ENCODE data around the gene TPPP2. TPM values are rescaled to one million over a fixed set of nuclear protein-coding genes. Genes with fewer than 3 reads are reported as not detected.

TPPP2 gene
- total RNA-seq, 6 donors from 2014 or later = not detected

- peaks cover 39 to 52% (median 49%) of the 10 kb centered on the region in 4 donors for H3K36me3 ChIP-seq
- no peaks in the 10 kb centered on the region for H3K27me3 ChIP-seq
- WGBS, 2 donors = 75 to 80% methylated on average over 4 of the region's 4 CpGs
- no peak overlapping the region for H3K27ac ChIP-seq
- ATAC-seq (ENCODE audit: low FRiP score in 2 of 2) (no peak), DNase-seq (no peak)
- TF ChIP-seq CTCF (IDR thresholded peaks at IDR 0.05) = no peak
- TF ChIP-seq POLR2AphosphoS5 (IDR thresholded peaks at IDR 0.05) = no peak
- TF ChIP-seq POLR2A (IDR thresholded peaks at IDR 0.05) = no peak
- TF ChIP-seq EP300 (IDR thresholded peaks at IDR 0.05) = no peak
- H3K9me3 ChIP-seq = no peaks in the 10 kb centered on the region
- no peak overlapping the region for H3K4me3 ChIP-seq
- peaks cover 0 to 2% (median 0%) of the 10 kb centered on the region in 4 donors for H3K4me1 ChIP-seq
Observed at GRCh38 chr14:20997115-20997514, 32.9 kb upstream of the TPPP2 start.

GRCh38 chr14:20997564-20997963 lies 32.5 kb upstream of the TPPP2 start:
- DNase-seq = no peak
- no peaks in the 10 kb centered on the region for H3K9me3 ChIP-seq
- H3K4me3 ChIP-seq = no peak overlapping the region
- H3K27me3 ChIP-seq = no peaks in the 10 kb centered on the region
- H3K4me1 ChIP-seq = no peaks in the 10 kb centered on the region
- no peak overlapping the region for H3K27ac ChIP-seq
- no peak for ATAC-seq (ENCODE audit: low FRiP score in 2 of 2)
- H3K36me3 ChIP-seq = peaks cover 34 to 47% (median 45%) of the 10 kb centered on the region in 4 donors
- TF ChIP-seq CTCF (IDR thresholded peaks at IDR 0.05) (no peak), EP300 (IDR thresholded peaks at IDR 0.05) (no peak), POLR2A (IDR thresholded peaks at IDR 0.05) (no peak), POLR2AphosphoS5 (IDR thresholded peaks at IDR 0.05) (no peak)
- WGBS, 2 donors = 67 to 82% methylated on average over 6 of the region's 6 CpGs

- H3K4me1 ChIP-seq = no peaks in the 10 kb centered on the region
- peaks cover 34 to 42% (median 39%) of the 10 kb centered on the region in 4 donors for H3K36me3 ChIP-seq
- TF ChIP-seq CTCF (IDR thresholded peaks at IDR 0.05) = no peak
- TF ChIP-seq POLR2A (IDR thresholded peaks at IDR 0.05) = no peak
- no peak for TF ChIP-seq EP300 (IDR thresholded peaks at IDR 0.05)
- ATAC-seq (ENCODE audit: low FRiP score in 2 of 2) (no peak), DNase-seq (no peak)
- peak overlapping the region in 2 of 4 donors; percentile 7 to 37 for H3K27ac ChIP-seq
- no peak overlapping the region for H3K4me3 ChIP-seq
- H3K27me3 ChIP-seq = no peaks in the 10 kb centered on the region
- no peaks in the 10 kb centered on the region for H3K9me3 ChIP-seq
- 71 to 75% methylated on average over 3 of the region's 3 CpGs for WGBS, 2 donors
Observed at GRCh38 chr14:20998139-20998538, 31.9 kb upstream of the TPPP2 start.

- H3K27me3 ChIP-seq = no peaks in the 10 kb centered on the region
- ATAC-seq (ENCODE audit: low FRiP score in 2 of 2) = peak; percentile 67 to 94
- no peaks in the 10 kb centered on the region for H3K9me3 ChIP-seq
- peak within 1 kb of the TSS in 2 of 4 donors; percentile 7 to 37 for H3K27ac ChIP-seq
- 54 to 64% methylated on average over 6 of the region's 6 CpGs for WGBS, 2 donors
- no peak within 1 kb of the TSS for H3K4me3 ChIP-seq
- TF ChIP-seq POLR2A (IDR thresholded peaks at IDR 0.05) (no peak), CTCF (IDR thresholded peaks at IDR 0.05) (no peak), EP300 (IDR thresholded peaks at IDR 0.05) (no peak), POLR2AphosphoS5 (IDR thresholded peaks at IDR 0.05) (no peak)
- no peak for DNase-seq
- H3K4me1 ChIP-seq = no peaks in the 10 kb centered on the region
- peaks cover 30 to 35% (median 33%) of the 10 kb centered on the region in 4 donors for H3K36me3 ChIP-seq
Observed at GRCh38 chr14:20998674-20999366, 31.2 kb upstream of the TPPP2 start, which contains the start of gene SLC39A2. SLC39A2 (plus strand) TSS chr14:20999293; CDS start chr14:20999447, 154 bp downstream.

- WGBS, 2 donors = 78 to 87% methylated on average over 4 of the region's 4 CpGs
Observed at GRCh38 chr14:20999591-20999990, 30.4 kb upstream of the TPPP2 start.

More at GRCh38 chr14:20999591-20999990, 30.4 kb upstream of the TPPP2 start:
- no peaks in the 10 kb centered on the region for H3K27me3 ChIP-seq
- no peak overlapping the region for H3K4me3 ChIP-seq
- H3K9me3 ChIP-seq = no peaks in the 10 kb centered on the region
- DNase-seq (no peak), ATAC-seq (ENCODE audit: low FRiP score in 2 of 2) (no peak)
- H3K4me1 ChIP-seq = no peaks in the 10 kb centered on the region
- H3K36me3 ChIP-seq = peaks cover 24 to 27% (median 26%) of the 10 kb centered on the region in 4 donors
- TF ChIP-seq POLR2AphosphoS5 (IDR thresholded peaks at IDR 0.05) (no peak), POLR2A (IDR thresholded peaks at IDR 0.05) (no peak), EP300 (IDR thresholded peaks at IDR 0.05) (no peak), CTCF (IDR thresholded peaks at IDR 0.05) (no peak)
- no peak overlapping the region for H3K27ac ChIP-seq
